Mesenchymal stem cell (in vitro differentiated cells and primary cell): ENCODE results near the gene SNRNP200.
A peak's percentile ranks its signal among the peaks of the same experiment; 100 is the strongest.

Source experiments
- DNase-seq: peaks from one replicate; pipeline ENCODE4 v3.0.0-alpha.2; 2013
- H2AFZ ChIP-seq: one replicate; pipeline ENCODE4 v1.6.1; 2013; ENCODE audit warnings: low read depth, mild to moderate bottlenecking, control low read depth, inconsistent platforms, low read length, moderate library complexity
- H2AK5ac ChIP-seq: 2 replicates; pipeline ENCODE4 v1.6.1; 2013; ENCODE audit warnings: low read length, moderate library complexity, mild to moderate bottlenecking, inconsistent platforms; ENCODE audit not compliant: severe bottlenecking
- H2BK120ac ChIP-seq: one replicate; pipeline ENCODE4 v1.6.1; 2013; ENCODE audit warnings: low read depth, mild to moderate bottlenecking, inconsistent platforms, low read length, moderate library complexity
- H2BK12ac ChIP-seq, 2 experiments: one replicate each; pipeline ENCODE4 v1.6.1; 2013; ENCODE audit warnings: inconsistent platforms in 2 of 2, low read length in 2 of 2, mild to moderate bottlenecking in 2 of 2, moderate library complexity in 2 of 2, control low read depth in 1 of 2
- H2BK15ac ChIP-seq: one replicate; pipeline ENCODE4 v1.6.1; 2013; ENCODE audit warnings: mild to moderate bottlenecking, low read depth, inconsistent platforms; ENCODE audit not compliant: poor library complexity, severe bottlenecking
- H2BK5ac ChIP-seq: 2 replicates; pipeline ENCODE4 v1.6.1; 2013; ENCODE audit warnings: low read depth, mild to moderate bottlenecking, low read length, control low read depth, inconsistent platforms; ENCODE audit not compliant: poor library complexity, severe bottlenecking
- H3K14ac ChIP-seq, 2 experiments: one replicate each; pipeline ENCODE4 v1.6.1; 2013; ENCODE audit warnings: inconsistent platforms in 2 of 2, low read length in 2 of 2, control low read depth in 1 of 2, mild to moderate bottlenecking in 1 of 2, moderate library complexity in 1 of 2
- H3K18ac ChIP-seq, 2 experiments: one replicate each; pipeline ENCODE4 v1.6.1; 2013; ENCODE audit warnings: inconsistent platforms in 2 of 2, low read length in 2 of 2, control low read depth in 1 of 2, low read depth in 1 of 2, mild to moderate bottlenecking in 1 of 2
- H3K23ac ChIP-seq, 2 experiments: one replicate each; pipeline ENCODE4 v1.6.1; 2013; ENCODE audit warnings: inconsistent platforms in 2 of 2, low read length in 2 of 2, mild to moderate bottlenecking in 2 of 2, moderate library complexity in 2 of 2, control low read depth in 1 of 2
- H3K27ac ChIP-seq: 2 replicates; pipeline ENCODE4 v1.5.1; 2013; ENCODE audit warnings: mild to moderate bottlenecking, moderate library complexity, low read length, control low read depth, inconsistent platforms; ENCODE audit not compliant: poor library complexity, severe bottlenecking
- H3K27me3 ChIP-seq, 2 experiments: 2 replicates each; pipeline versions ENCODE4 v1.6.1 to v1.7.0; 2013; ENCODE audit warnings: low read length in 2 of 2, mild to moderate bottlenecking in 2 of 2, moderate library complexity in 2 of 2, control low read depth in 1 of 2, inconsistent platforms in 1 of 2; ENCODE audit not compliant: control insufficient read depth in 1 of 2, insufficient read depth in 1 of 2
- H3K36me3 ChIP-seq, 2 experiments: 2 replicates each; pipeline versions ENCODE4 v1.6.1 to v1.7.0; 2013; ENCODE audit warnings: low read length in 2 of 2, control low read depth in 1 of 2, inconsistent platforms in 1 of 2, low read depth in 1 of 2, mild to moderate bottlenecking in 1 of 2; ENCODE audit not compliant: insufficient read depth in 2 of 2, control insufficient read depth in 1 of 2
- H3K4ac ChIP-seq, 2 experiments: one replicate each; pipeline ENCODE4 v1.6.1; 2013; ENCODE audit warnings: inconsistent platforms in 2 of 2, low read length in 2 of 2, mild to moderate bottlenecking in 2 of 2, moderate library complexity in 2 of 2, control low read depth in 1 of 2, low read depth in 1 of 2
- H3K4me1 ChIP-seq: 2 replicates; pipeline ENCODE4 v1.6.1; 2013; ENCODE audit warnings: low read depth, low read length, control low read depth; ENCODE audit not compliant: control insufficient read depth, insufficient read depth
- H3K4me2 ChIP-seq: 2 replicates; pipeline ENCODE4 v1.6.1; 2013; ENCODE audit warnings: low read length, mild to moderate bottlenecking, inconsistent platforms; ENCODE audit not compliant: poor library complexity, severe bottlenecking
- H3K4me3 ChIP-seq, 2 experiments: 2 replicates each; pipeline versions ENCODE4 v1.5.1 to v1.7.0; 2013; ENCODE audit warnings: low read length in 2 of 2, mild to moderate bottlenecking in 2 of 2, control low read depth in 1 of 2, low read depth in 1 of 2; ENCODE audit not compliant: insufficient read depth in 1 of 2
- H3K79me1 ChIP-seq: replicated peaks from 2 replicates; pipeline ENCODE4 v1.6.1; 2013; ENCODE audit warnings: mild to moderate bottlenecking, control low read depth, low read length, inconsistent platforms; ENCODE audit not compliant: poor library complexity, severe bottlenecking
- H3K9ac ChIP-seq: 2 replicates; pipeline ENCODE4 v1.7.0; 2013; ENCODE audit warnings: mild to moderate bottlenecking, low read length, moderate library complexity
- H3K9me3 ChIP-seq: 2 replicates; pipeline ENCODE4 v1.7.0; 2013; ENCODE audit warnings: mild to moderate bottlenecking, low read length; ENCODE audit not compliant: control insufficient read depth
- H4K8ac ChIP-seq: one replicate; pipeline ENCODE4 v1.6.1; 2013; ENCODE audit warnings: inconsistent platforms, mild to moderate bottlenecking, low read length, moderate library complexity
- H4K91ac ChIP-seq: one replicate; pipeline ENCODE4 v1.6.1; 2013; ENCODE audit warnings: mild to moderate bottlenecking, low read length, inconsistent platforms
- WGBS: methylation state at CpG from one replicate; pipeline ENCODE4 v1.1.7; 2013; ENCODE audit warnings: mixed read lengths; 5-methylcytosine and 5-hydroxymethylcytosine counted together

Gene SNRNP200

GRCh38 chr2:96320728-96321622, 15.6 kb upstream of the SNRNP200 start:
- Histone ChIP-seq H2AFZ (peak overlapping the region; percentile 84), H2AK5ac (no peak overlapping the region), H3K9me3 (no peaks in the 10 kb centered on the region), H3K18ac (peak overlapping the region in 1 of 2 experiments; percentile 88), H3K9ac (peak overlapping the region; percentile 74), H3K4me2 (peak overlapping the region; percentile 100), H3K14ac (no peak overlapping the region), H4K91ac (no peak overlapping the region), H3K27me3 (peaks cover 13 to 39% of the 10 kb centered on the region in 2 experiments), H4K8ac (no peak overlapping the region), H3K4ac (no peak overlapping the region), H2BK5ac (no peak overlapping the region), H3K23ac (peak overlapping the region in 1 of 2 experiments; percentile 54), H3K4me1 (peaks cover 20% of the 10 kb centered on the region), H3K36me3 (no peaks in the 10 kb centered on the region), H2BK120ac (no peak overlapping the region), H3K79me1 (no peaks in the 10 kb centered on the region), H2BK15ac (no peak overlapping the region), H3K27ac (no peak overlapping the region), H3K4me3 (peak overlapping the region; percentile 64 to 91), H2BK12ac (peak overlapping the region in 1 of 2 experiments; percentile 15)
- 7% methylated on average over 41 of the region's 41 CpGs for WGBS
- DNase-seq: peak; percentile 52

- Histone ChIP-seq H2BK15ac (no peak overlapping the region), H3K27me3 (peaks cover 13 to 35% of the 10 kb centered on the region in 2 experiments), H3K36me3 (no peaks in the 10 kb centered on the region), H3K4me3 (no peak overlapping the region), H3K9ac (no peak overlapping the region), H2BK120ac (no peak overlapping the region), H4K91ac (no peak overlapping the region), H4K8ac (no peak overlapping the region), H2BK5ac (no peak overlapping the region), H2AK5ac (no peak overlapping the region), H3K14ac (no peak overlapping the region), H3K4me2 (no peak overlapping the region), H2BK12ac (no peak overlapping the region), H3K4me1 (peaks cover 16% of the 10 kb centered on the region), H2AFZ (no peak overlapping the region), H3K79me1 (no peaks in the 10 kb centered on the region), H3K4ac (no peak overlapping the region), H3K27ac (no peak overlapping the region), H3K18ac (no peak overlapping the region), H3K9me3 (no peaks in the 10 kb centered on the region), H3K23ac (no peak overlapping the region)
- no peak for DNase-seq
- WGBS: 96% methylated on average over 3 of the region's 3 CpGs
Observed at GRCh38 chr2:96320326-96320725, 15.0 kb upstream of the SNRNP200 start.

GRCh38 chr2:96319396-96319795, 14.1 kb upstream of the SNRNP200 start:
- no peak overlapping the region for H3K27ac ChIP-seq
- H3K4me1 ChIP-seq: peaks cover 12% of the 10 kb centered on the region
- no peak overlapping the region for H3K18ac ChIP-seq
- H3K27me3 ChIP-seq: peaks cover 13 to 29% of the 10 kb centered on the region in 2 experiments
- no peak overlapping the region for H4K8ac ChIP-seq
- DNase-seq: no peak
- no peak overlapping the region for H2AK5ac ChIP-seq
- H3K14ac ChIP-seq: no peak overlapping the region
- H3K4me3 ChIP-seq: no peak overlapping the region
- H3K36me3 ChIP-seq: no peaks in the 10 kb centered on the region
- no peak overlapping the region for H2BK12ac ChIP-seq
- no peak overlapping the region for H2BK5ac ChIP-seq
- H2BK120ac ChIP-seq: no peak overlapping the region
- no peak overlapping the region for H3K9ac ChIP-seq
- WGBS: 75% methylated on average over 1 of the region's 1 CpG
- H3K79me1 ChIP-seq: no peaks in the 10 kb centered on the region
- no peak overlapping the region for H3K4me2 ChIP-seq
- H4K91ac ChIP-seq: no peak overlapping the region
- no peak overlapping the region for H3K4ac ChIP-seq
- no peak overlapping the region for H3K23ac ChIP-seq
- H3K9me3 ChIP-seq: no peaks in the 10 kb centered on the region
- no peak overlapping the region for H2BK15ac ChIP-seq
- H2AFZ ChIP-seq: no peak overlapping the region

- Histone ChIP-seq H2BK12ac (no peak overlapping the region), H3K9ac (no peak overlapping the region), H3K9me3 (no peaks in the 10 kb centered on the region), H3K4me1 (peaks cover 12% of the 10 kb centered on the region), H2BK15ac (no peak overlapping the region), H3K27ac (no peak overlapping the region), H3K4me2 (no peak overlapping the region), H3K14ac (no peak overlapping the region), H3K27me3 (peaks cover 13 to 23% of the 10 kb centered on the region in 2 experiments), H3K36me3 (no peaks in the 10 kb centered on the region), H3K18ac (no peak overlapping the region), H3K79me1 (no peaks in the 10 kb centered on the region), H4K91ac (no peak overlapping the region), H2AK5ac (no peak overlapping the region), H3K23ac (no peak overlapping the region), H2AFZ (no peak overlapping the region), H3K4ac (no peak overlapping the region), H3K4me3 (no peak overlapping the region), H2BK120ac (no peak overlapping the region), H4K8ac (no peak overlapping the region), H2BK5ac (no peak overlapping the region)
- DNase-seq: no peak
- no CpG with 5 or more reads among the region's 4 CpGs for WGBS
Observed at GRCh38 chr2:96318723-96319122, 13.4 kb upstream of the SNRNP200 start.
